ENCODE data around the gene ZDHHC6. TPM values are rescaled to one million over a fixed set of nuclear protein-coding genes. Genes with fewer than 3 reads are reported as not detected.
A peak's percentile ranks its signal among the peaks of the same experiment; 100 is the strongest.
"Not testable (repeated sequence)": the region's sequence is repeated elsewhere in the genome, so short reads cannot be mapped to it uniquely, and the experiment has no call there.

ZDHHC6 gene
- total and polyA plus RNA-seq, 7 donors, result 10.7 to 27.7 (median 14.0) TPM

DNA sequence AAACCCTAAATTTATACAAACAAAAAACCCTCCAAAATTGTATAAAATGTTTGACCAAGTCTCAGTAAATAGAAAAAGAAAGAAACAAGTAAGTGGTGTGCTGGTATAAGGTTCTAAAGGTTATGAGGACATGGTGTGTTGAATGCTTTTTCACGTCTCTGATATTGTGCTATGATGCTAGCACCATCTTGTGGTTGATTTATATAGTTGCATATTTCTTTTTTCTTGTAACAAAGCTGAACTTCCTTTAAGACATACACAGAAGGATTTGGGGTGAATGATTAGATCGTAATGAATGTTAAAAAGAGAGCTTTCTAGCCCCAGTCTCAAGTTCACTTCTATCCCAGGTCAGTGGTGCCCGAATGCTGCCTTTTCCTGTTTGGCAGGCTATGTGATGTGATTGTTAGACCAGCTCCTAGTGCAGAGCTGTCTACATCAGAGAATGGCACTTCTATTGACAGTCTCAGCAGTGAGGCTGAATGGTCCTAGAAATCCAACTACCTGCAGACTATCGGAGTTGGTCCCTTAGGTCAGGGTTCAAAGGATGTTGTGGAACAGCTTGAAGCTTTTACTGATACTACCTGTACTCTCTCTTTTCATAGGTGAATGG lies 25.3 kb upstream of the ZDHHC6 start:
- no peak overlapping the region for H3K4me3 ChIP-seq
- H3K36me3 ChIP-seq (ENCODE audit: insufficient read depth in 1 of 2, low read depth in 1 of 2), result peaks cover 0 to 8% of the 10 kb centered on the region in 2 donors
- DNase-seq (no peak), ATAC-seq (peak in 3 of 4 donors; percentile 71 to 85 (median 72))
- WGBS, 3 donors, result 28 to 37% (median 34%) methylated on average over 4 of the region's 4 CpGs
- no peaks in the 10 kb centered on the region for H3K9me3 ChIP-seq
- intact Hi-C loops (cut with DNase I), result loop anchor here in 1 of 2 donors (5.0 kb wide), 1 partner anchor 915 kb away; no protein-coding TSS in a partner anchor
- TF ChIP-seq, protein P1, sequence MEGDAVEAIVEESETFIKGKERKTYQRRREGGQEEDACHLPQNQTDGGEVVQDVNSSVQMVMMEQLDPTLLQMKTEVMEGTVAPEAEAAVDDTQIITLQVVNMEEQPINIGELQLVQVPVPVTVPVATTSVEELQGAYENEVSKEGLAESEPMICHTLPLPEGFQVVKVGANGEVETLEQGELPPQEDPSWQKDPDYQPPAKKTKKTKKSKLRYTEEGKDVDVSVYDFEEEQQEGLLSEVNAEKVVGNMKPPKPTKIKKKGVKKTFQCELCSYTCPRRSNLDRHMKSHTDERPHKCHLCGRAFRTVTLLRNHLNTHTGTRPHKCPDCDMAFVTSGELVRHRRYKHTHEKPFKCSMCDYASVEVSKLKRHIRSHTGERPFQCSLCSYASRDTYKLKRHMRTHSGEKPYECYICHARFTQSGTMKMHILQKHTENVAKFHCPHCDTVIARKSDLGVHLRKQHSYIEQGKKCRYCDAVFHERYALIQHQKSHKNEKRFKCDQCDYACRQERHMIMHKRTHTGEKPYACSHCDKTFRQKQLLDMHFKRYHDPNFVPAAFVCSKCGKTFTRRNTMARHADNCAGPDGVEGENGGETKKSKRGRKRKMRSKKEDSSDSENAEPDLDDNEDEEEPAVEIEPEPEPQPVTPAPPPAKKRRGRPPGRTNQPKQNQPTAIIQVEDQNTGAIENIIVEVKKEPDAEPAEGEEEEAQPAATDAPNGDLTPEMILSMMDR (IDR thresholded peaks at IDR 0.05), result peak; percentile 69
- no peaks in the 10 kb centered on the region for H3K4me1 ChIP-seq
- no peaks in the 10 kb centered on the region for H3K27me3 ChIP-seq (ENCODE audit: insufficient read depth in 3 of 3, low read length in 2 of 3)
- no peak overlapping the region for H3K27ac ChIP-seq

DNA sequence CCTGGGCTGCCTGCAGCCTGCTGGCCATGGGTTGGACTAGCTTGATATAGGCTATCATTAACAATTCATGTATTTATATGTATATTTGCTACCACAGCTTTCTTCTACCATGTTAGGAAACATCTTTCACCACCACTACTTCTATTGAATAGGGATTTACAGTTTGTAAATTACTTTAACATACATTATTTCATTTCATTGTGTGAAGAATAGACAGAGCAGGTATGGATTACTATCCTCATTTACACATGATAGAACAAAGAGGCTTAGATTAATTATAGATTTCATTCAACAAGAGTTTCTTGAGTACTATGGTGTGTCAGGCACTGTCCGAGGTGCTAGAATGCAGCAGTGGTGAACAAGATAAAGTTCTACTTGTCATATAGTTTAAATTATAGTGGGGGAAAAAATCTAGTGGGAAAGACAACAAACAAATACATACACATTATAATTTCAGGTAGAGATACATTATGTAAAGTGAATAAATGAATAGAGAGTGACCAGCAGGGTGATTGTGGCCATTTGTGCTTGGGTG lies 20.9 kb upstream of the ZDHHC6 start:
- no peaks in the 10 kb centered on the region for H3K9me3 ChIP-seq
- WGBS, 3 donors, result 90 to 95% (median 94%) methylated on average over 1 of the region's 1 CpG
- DNase-seq, result no peak

DNA sequence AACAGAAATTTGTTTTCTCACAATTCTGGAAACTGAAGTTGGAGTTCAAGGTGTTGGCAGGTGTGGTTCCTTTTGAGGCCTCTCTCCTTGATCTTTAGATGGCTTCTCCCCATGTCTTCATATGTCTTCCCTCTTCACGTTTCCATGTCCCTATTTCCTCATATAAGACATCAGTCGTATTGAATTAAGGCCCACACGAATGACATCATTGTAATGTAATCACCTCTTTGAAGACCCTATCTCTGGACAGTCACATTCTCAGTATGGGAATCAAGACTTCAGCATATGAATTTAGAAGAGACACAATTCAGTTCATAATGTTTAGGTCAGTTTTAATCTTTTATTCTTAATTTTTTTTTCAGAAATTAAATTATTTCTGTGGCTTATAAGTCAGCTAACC lies 20.1 kb upstream of the ZDHHC6 start:
- H3K27ac ChIP-seq, result no peak overlapping the region
- intact Hi-C loops (cut with DNase I), result no loop called here
- no peak overlapping the region for H3K4me3 ChIP-seq
- no peaks in the 10 kb centered on the region for H3K4me1 ChIP-seq
- DNase-seq (no peak), ATAC-seq (no peak)
- 85 to 91% (median 86%) methylated on average over 3 of the region's 3 CpGs for WGBS, 3 donors
- no peaks in the 10 kb centered on the region for H3K9me3 ChIP-seq
- H3K36me3 ChIP-seq (ENCODE audit: insufficient read depth in 1 of 2, low read depth in 1 of 2), result peaks cover 5 to 35% of the 10 kb centered on the region in 2 donors
- TF ChIP-seq, protein P1 (IDR thresholded peaks at IDR 0.05), result no peak
- H3K27me3 ChIP-seq (ENCODE audit: insufficient read depth in 3 of 3, low read length in 2 of 3), result no peaks in the 10 kb centered on the region

More for the DNA sequence above, 20.9 kb upstream of the ZDHHC6 start:
- intact Hi-C loops (cut with DNase I), result no loop called here
- TF ChIP-seq, protein P1 (IDR thresholded peaks at IDR 0.05), result no peak
- peaks cover 5 to 35% of the 10 kb centered on the region in 2 donors for H3K36me3 ChIP-seq (ENCODE audit: insufficient read depth in 1 of 2, low read depth in 1 of 2)
- ATAC-seq, result no peak
- H3K27me3 ChIP-seq (ENCODE audit: insufficient read depth in 3 of 3, low read length in 2 of 3), result no peaks in the 10 kb centered on the region
- no peak overlapping the region for H3K27ac ChIP-seq
- no peak overlapping the region for H3K4me3 ChIP-seq
- no peaks in the 10 kb centered on the region for H3K4me1 ChIP-seq

DNA sequence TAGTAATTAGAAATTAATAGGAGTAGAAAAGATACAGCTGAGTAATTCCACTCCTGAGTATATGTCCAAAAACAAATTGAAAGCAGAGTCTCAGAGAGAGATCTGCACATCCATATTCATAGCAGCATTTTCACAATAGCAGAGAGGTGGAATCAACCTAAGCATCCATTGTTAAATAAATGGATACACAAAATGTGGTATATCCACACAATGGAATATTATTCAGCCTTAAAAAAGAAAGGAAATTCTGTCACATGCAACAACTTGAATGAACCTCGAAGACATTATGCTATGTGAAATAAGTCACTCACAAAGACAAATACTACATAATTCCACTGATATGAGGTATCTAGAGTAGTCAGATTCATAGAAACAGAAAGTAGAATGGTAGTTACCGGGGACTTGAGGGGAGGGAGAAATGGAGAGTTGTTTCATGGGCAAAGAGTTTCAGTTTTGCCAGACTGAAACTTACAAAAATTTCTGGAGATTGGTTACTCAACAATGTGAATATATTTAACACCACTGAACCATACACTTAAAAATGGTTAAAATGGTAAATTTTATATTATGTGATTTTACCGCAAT lies 18.7 kb upstream of the ZDHHC6 start:
- no peaks in the 10 kb centered on the region for H3K27me3 ChIP-seq (ENCODE audit: insufficient read depth in 3 of 3, low read length in 2 of 3)
- no peak overlapping the region for H3K4me3 ChIP-seq
- no peak for ATAC-seq
- DNase-seq, result no peak
- intact Hi-C loops (cut with DNase I), result no loop called here
- 97 to 100% (median 97%) methylated on average over 3 of the region's 3 CpGs for WGBS, 3 donors
- no peak overlapping the region for H3K27ac ChIP-seq
- no peaks in the 10 kb centered on the region for H3K9me3 ChIP-seq
- TF ChIP-seq, protein P1 (IDR thresholded peaks at IDR 0.05), result no peak
- no peaks in the 10 kb centered on the region for H3K4me1 ChIP-seq
- peaks cover 5 to 44% of the 10 kb centered on the region in 2 donors for H3K36me3 ChIP-seq (ENCODE audit: insufficient read depth in 1 of 2, low read depth in 1 of 2)

DNA sequence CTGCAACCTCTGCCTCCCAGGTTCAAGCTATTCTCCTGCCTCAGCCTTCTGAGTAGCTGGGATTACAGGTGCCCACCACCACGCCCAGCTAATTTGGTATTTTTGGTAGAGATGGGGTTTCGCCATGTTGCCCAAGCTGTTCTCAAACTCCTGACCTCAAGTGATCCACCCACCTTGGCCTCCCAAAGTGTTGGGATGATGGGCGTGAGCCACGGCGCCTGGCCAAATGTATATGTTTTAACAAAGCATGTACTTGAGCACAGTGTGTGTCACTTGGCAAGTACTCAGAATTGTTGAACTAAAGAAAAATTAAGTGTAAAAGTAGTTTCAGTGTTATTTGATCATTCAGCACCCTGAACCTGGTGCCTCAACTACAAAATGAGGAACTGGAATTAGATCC lies 17.4 kb upstream of the ZDHHC6 start:
- H3K9me3 ChIP-seq; ATAC-seq; intact Hi-C loops (cut with DNase I); H3K4me3 ChIP-seq; H3K4me1 ChIP-seq; DNase-seq; H3K27me3 ChIP-seq (ENCODE audit: insufficient read depth in 3 of 3, low read length in 2 of 3); H3K27ac ChIP-seq: not testable (repeated sequence)
- WGBS, 3 donors, result 98 to 99% (median 98%) methylated on average over 5 of the region's 5 CpGs
- peaks cover 5 to 44% of the 10 kb centered on the region in 2 donors for H3K36me3 ChIP-seq (ENCODE audit: insufficient read depth in 1 of 2, low read depth in 1 of 2)
